ENCODE measurements around the gene DMTF1. TPM values are rescaled to one million over a fixed set of nuclear protein-coding genes. Genes with fewer than 3 reads are reported as not detected.

DMTF1 gene
- total and polyA plus RNA-seq, 2 of the 8 experiments (the other 6 are each of a cell fraction or from before 2014, with no cell fraction given), result 86.0 to 115 TPM

DNA sequence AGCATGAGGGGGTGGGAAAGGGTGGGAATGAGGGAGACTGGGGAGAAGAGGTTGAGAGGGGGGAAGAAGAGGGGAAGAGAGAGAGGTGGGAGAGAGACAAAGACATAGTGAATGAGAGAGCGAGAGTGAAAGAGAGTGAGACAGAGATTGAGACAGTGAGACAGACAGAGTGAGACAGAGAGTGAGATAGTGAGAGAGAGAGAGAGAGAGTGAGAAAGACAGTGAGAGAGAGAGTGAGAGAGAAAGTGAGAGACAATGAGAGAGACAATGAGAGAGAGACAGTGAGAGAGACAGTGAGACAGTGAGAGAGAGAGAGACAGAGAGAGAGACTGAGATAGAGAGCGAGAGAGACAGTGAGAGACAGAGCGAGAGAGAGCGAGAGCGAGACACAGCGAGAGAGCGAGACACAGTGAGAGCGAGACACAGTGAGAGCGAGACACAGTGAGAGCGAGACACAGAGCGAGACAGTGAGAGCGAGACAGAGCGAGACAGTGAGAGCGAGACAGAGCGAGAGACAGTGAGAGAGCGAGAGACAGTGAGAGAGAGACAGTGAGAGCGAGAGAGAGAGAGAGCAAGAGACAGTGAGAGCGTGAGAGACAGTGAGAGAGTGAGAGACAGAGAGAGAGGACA is 57.2 kb downstream of the DMTF1 start (continued):
- TF ChIP-seq, protein P1, sequence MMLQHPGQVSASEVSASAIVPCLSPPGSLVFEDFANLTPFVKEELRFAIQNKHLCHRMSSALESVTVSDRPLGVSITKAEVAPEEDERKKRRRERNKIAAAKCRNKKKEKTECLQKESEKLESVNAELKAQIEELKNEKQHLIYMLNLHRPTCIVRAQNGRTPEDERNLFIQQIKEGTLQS (IDR thresholded peaks at IDR 0.05; ENCODE audit: insufficient read depth, low read depth, low read length), result no peak
- TF ChIP-seq EP300 (IDR thresholded peaks at IDR 0.05; ENCODE audit: borderline replicate concordance in 1 of 2, low read depth in 2 of 2, low read length in 2 of 2) (no peak), CEBPB (IDR thresholded peaks at IDR 0.05; ENCODE audit: low read depth, low read length) (no peak), SP2 (IDR thresholded peaks at IDR 0.05; ENCODE audit: low read length) (no peak), RXRA (IDR thresholded peaks at IDR 0.05; ENCODE audit: insufficient read depth, low read depth, low read length) (no peak)
